LNCAP (cell line): ENCODE measurements around the gene FAM237A.
A peak's percentile ranks its signal among the peaks of the same experiment; 100 is the strongest.

Experiments used
- CTCF ChIP-seq: fragments of 450-650 bp; IDR thresholded peaks from 2 replicates; pipeline ENCODE4 v1.5.1; 2017; ENCODE audit warnings: mild to moderate bottlenecking

Gene FAM237A

GRCh38 chr2:206692971-206693370, 50.7 kb downstream of the FAM237A start:
- TF ChIP-seq CTCF: no peak

GRCh38 chr2:206693399-206694137, 51.3 kb downstream of the FAM237A start:
- peak; percentile 56; the same call in 1 of the 2 replicates for TF ChIP-seq CTCF

GRCh38 chr2:206696910-206697309, 54.6 kb downstream of the FAM237A start:
- no peak for TF ChIP-seq CTCF

- TF ChIP-seq CTCF: no peak
Measured at GRCh38 chr2:206698811-206699210, 56.5 kb downstream of the FAM237A start.
